GM12872 (cell line): Measurements from ENCODE around the gene QPCTL.

Experiments used
- TF ChIP-seq, protein P1 (sequence below): IDR thresholded peaks from 3 replicates; pipeline ENCODE4 v1.5.1; 2011; ENCODE audit warnings: low read depth, mild to moderate bottlenecking, low read length, moderate library complexity; ENCODE audit not compliant: insufficient read depth

Gene QPCTL

GRCh38 chr19:45677351-45678230 lies 14.9 kb upstream of the QPCTL start:
- TF ChIP-seq, protein P1, sequence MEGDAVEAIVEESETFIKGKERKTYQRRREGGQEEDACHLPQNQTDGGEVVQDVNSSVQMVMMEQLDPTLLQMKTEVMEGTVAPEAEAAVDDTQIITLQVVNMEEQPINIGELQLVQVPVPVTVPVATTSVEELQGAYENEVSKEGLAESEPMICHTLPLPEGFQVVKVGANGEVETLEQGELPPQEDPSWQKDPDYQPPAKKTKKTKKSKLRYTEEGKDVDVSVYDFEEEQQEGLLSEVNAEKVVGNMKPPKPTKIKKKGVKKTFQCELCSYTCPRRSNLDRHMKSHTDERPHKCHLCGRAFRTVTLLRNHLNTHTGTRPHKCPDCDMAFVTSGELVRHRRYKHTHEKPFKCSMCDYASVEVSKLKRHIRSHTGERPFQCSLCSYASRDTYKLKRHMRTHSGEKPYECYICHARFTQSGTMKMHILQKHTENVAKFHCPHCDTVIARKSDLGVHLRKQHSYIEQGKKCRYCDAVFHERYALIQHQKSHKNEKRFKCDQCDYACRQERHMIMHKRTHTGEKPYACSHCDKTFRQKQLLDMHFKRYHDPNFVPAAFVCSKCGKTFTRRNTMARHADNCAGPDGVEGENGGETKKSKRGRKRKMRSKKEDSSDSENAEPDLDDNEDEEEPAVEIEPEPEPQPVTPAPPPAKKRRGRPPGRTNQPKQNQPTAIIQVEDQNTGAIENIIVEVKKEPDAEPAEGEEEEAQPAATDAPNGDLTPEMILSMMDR: peak; percentile 37; the same call in 2 of the 3 replicates

DNA sequence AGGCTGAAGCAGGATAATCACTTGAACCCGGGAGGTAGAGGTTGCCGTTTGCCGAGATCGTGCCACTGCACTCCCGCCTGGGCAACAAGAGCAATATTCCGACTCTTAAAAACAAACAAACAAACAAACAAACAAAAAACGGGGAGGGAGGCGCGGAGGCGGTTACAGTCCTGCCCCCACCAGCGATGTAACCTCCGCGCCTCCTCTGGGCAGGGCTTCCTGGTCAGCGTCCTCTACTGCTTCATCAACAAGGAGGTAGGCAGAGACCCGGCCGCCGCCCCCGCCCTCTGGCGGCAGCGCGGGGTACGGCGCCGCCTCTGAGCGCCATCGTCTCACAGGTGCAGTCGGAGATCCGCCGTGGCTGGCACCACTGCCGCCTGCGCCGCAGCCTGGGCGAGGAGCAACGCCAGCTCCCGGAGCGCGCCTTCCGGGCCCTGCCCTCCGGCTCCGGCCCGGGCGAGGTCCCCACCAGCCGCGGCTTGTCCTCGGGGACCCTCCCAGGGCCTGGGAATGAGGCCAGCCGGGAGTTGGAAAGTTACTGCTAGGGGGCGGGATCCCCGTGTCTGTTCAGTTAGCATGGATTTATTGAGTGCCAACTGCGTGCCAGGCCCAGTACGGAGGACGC lies 11.0 kb upstream of the QPCTL start:
- TF ChIP-seq, protein P1: peak; percentile 95

DNA sequence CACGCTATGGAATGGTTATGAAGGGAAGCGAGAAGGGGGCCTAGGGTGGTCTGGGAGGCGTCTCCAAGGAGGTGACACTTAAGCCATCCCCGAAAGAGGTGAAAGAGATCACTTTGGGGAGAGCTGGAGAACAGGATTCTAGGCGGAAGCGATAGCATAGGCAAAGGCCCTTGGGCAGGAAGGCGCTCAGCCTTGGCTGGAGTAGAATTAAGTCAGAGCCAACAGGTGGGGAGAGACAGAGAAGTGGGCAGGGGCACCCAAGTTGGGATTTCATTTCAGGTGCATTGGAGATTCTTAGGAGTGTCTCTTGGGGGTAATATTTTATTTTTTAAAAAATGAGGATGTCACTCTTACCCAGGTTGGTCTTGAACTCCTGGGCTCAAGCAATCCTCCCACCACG lies 10.3 kb upstream of the QPCTL start:
- TF ChIP-seq, protein P1: no peak

DNA sequence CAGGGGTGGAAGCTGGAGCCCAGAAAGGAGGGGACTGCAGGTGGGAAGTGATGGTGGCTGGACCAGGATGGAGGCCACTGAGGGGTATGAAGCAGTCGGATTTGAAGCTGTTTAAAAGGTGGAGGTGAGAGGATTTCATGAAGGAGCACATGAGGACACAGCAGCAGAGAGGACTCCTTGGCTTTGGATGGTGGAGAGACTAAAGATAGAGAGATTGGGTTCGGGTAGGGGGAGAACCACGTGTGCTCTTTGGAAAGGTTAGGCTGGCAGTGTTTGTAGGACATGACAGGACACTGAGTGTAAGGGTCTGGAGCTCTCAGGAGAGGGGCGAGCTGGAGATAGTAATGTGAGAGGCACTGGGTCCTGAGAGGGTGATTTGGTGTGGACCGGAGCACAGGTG lies 9.6 kb upstream of the QPCTL start:
- TF ChIP-seq, protein P1: no peak

- TF ChIP-seq, protein P1: no peak
Observed at GRCh38 chr19:45687599-45687998, 4.9 kb upstream of the QPCTL start.

GRCh38 chr19:45691516-45692186 lies 815 bp upstream of the QPCTL start, which contains the start of gene SNRPD2:
TSS of gene SNRPD2 (minus strand) at chr19:45691953. CDS start at chr19:45691888, 65 bp downstream.
- TF ChIP-seq, protein P1: no peak

DNA sequence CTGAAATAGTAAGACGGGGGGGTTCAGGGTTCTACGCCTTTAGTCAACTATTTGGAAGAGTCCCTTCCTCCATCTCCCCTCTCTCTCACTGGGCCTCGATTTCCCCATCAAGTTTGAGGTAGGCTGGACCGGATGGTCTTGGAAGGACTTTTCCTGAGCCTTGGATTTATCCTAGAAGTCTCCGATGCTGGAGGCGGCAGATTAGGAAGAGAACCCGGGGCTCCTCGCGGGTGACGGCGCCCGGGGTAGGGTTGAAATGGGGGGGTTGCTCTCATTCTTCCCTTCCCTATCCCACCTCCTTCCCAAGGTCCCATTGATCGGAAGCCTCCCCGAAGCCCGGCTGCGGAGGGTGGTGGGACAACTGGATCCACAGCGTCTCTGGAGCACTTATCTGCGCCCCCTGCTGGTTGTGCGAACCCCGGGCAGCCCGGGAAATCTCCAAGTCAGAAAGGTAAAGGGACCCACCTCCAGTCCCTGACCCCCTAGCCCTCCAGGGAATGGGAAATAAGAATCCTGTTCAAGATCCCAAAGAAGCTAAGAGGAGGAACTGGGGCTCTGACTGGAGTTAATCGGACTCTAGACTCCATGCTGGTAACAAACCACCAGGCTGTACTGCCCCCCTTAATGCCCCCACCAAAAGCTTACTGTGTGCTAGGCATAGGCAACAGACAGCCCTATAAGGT lies 781 bp downstream of the QPCTL start:
- TF ChIP-seq, protein P1: peak; percentile 92
